Subcutaneous abdominal adipose tissue (tissue), 5 donors: ENCODE results near the gene MACROD2.

Source experiments
- H3K27ac ChIP-seq: one replicate; pipeline ENCODE4 v1.7.0; 2013; ENCODE audit warnings: low read depth, mild to moderate bottlenecking, inconsistent platforms, low read length, moderate library complexity
- H3K27me3 ChIP-seq, 5 donors: one replicate each; pipeline ENCODE4 v1.7.0; 2013; ENCODE audit warnings: low read length in 5 of 5, inconsistent platforms in 1 of 5; ENCODE audit not compliant: control insufficient read depth in 5 of 5, insufficient read depth in 4 of 5
- H3K36me3 ChIP-seq, 5 donors: one replicate each; pipeline ENCODE4 v1.7.0; 2013; ENCODE audit warnings: low read length in 5 of 5; ENCODE audit not compliant: control insufficient read depth in 5 of 5, insufficient read depth in 5 of 5
- H3K4me1 ChIP-seq, 5 donors: one replicate each; pipeline ENCODE4 v1.7.0; 2013; ENCODE audit warnings: low read length in 5 of 5, mild to moderate bottlenecking in 3 of 5, moderate library complexity in 1 of 5; ENCODE audit not compliant: control insufficient read depth in 5 of 5, insufficient read depth in 5 of 5
- H3K4me3 ChIP-seq, 5 donors: one replicate each; pipeline ENCODE4 v1.7.0; 2013; ENCODE audit warnings: low read length in 5 of 5, low read depth in 1 of 5
- H3K9ac ChIP-seq, 5 donors: one replicate each; pipeline ENCODE4 v1.7.0; 2013; ENCODE audit warnings: low read length in 5 of 5, mild to moderate bottlenecking in 4 of 5, moderate library complexity in 3 of 5
- H3K9me3 ChIP-seq, 5 donors: one replicate each; pipeline ENCODE4 v1.7.0; 2013; ENCODE audit warnings: low read length in 5 of 5; ENCODE audit not compliant: control insufficient read depth in 5 of 5
- donor health status: healthy.
- donor health status: healthy.
- donor health status: healthy.
- donor health status: healthy.
- donor health status: healthy.

The MACROD2 gene

GRCh38 chr20:15036948-15037347 lies 1041.6 kb downstream of the MACROD2 start:
- Histone ChIP-seq H3K27ac (no peak overlapping the region), H3K9me3 (peaks cover 0 to 4% (median 0%) of the 10 kb centered on the region in 5 donors), H3K4me1 (no peaks in the 10 kb centered on the region), H3K4me3 (no peak overlapping the region), H3K36me3 (no peaks in the 10 kb centered on the region), H3K9ac (no peak overlapping the region), H3K27me3 (no peaks in the 10 kb centered on the region)

- Histone ChIP-seq H3K4me3 (no peak overlapping the region), H3K36me3 (no peaks in the 10 kb centered on the region), H3K9ac (no peak overlapping the region), H3K4me1 (no peaks in the 10 kb centered on the region), H3K27me3 (no peaks in the 10 kb centered on the region), H3K9me3 (no peaks in the 10 kb centered on the region), H3K27ac (no peak overlapping the region)
Measured at GRCh38 chr20:15039088-15039752, 1043.9 kb downstream of the MACROD2 start.

DNA sequence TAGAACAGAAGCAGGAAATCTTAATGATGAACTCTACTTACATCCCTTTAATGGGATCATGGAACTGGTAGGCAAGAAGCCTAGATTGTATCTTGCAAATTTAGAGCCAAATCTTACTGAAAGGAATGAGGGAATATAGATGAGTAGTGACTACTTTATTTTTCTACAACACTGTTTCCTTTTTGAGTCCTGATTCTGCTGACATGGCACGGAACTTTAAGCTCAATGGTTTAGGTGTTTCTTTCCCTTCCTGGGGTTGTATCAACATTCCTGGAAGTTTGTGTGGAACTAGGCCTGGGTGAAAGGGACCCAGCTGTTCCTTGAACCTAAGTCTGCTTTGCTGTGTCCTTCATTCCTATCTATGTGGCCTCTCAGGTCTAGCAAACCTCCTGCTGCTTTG lies 1047.4 kb downstream of the MACROD2 start:
- Histone ChIP-seq H3K9me3 (no peaks in the 10 kb centered on the region), H3K27me3 (no peaks in the 10 kb centered on the region), H3K4me1 (peaks cover 0 to 6% (median 3%) of the 10 kb centered on the region in 5 donors), H3K27ac (no peak overlapping the region), H3K4me3 (no peak overlapping the region), H3K36me3 (no peaks in the 10 kb centered on the region), H3K9ac (no peak overlapping the region)

GRCh38 chr20:15045246-15045645 lies 1049.9 kb downstream of the MACROD2 start:
- Histone ChIP-seq H3K9me3 (no peaks in the 10 kb centered on the region), H3K9ac (no peak overlapping the region), H3K36me3 (no peaks in the 10 kb centered on the region), H3K4me1 (peaks cover 0 to 6% (median 3%) of the 10 kb centered on the region in 5 donors), H3K27ac (no peak overlapping the region), H3K4me3 (no peak overlapping the region), H3K27me3 (no peaks in the 10 kb centered on the region)

- H3K4me3 ChIP-seq, result no peak overlapping the region
- H3K27me3 ChIP-seq, result no peaks in the 10 kb centered on the region
- no peaks in the 10 kb centered on the region for H3K36me3 ChIP-seq
- H3K27ac ChIP-seq, result no peak overlapping the region
- no peaks in the 10 kb centered on the region for H3K9me3 ChIP-seq
- no peak overlapping the region for H3K9ac ChIP-seq
- H3K4me1 ChIP-seq, result peaks cover 0 to 6% (median 3%) of the 10 kb centered on the region in 5 donors
Measured at GRCh38 chr20:15047042-15047441, 1051.7 kb downstream of the MACROD2 start.

GRCh38 chr20:15047601-15048000 lies 1052.3 kb downstream of the MACROD2 start:
- Histone ChIP-seq H3K9ac (no peak overlapping the region), H3K9me3 (no peaks in the 10 kb centered on the region), H3K4me3 (no peak overlapping the region), H3K4me1 (peaks cover 0 to 6% (median 3%) of the 10 kb centered on the region in 5 donors), H3K36me3 (no peaks in the 10 kb centered on the region), H3K27ac (no peak overlapping the region), H3K27me3 (no peaks in the 10 kb centered on the region)

- H3K9ac ChIP-seq, result no peak overlapping the region
- no peaks in the 10 kb centered on the region for H3K4me1 ChIP-seq
- H3K36me3 ChIP-seq, result no peaks in the 10 kb centered on the region
- H3K27me3 ChIP-seq, result no peaks in the 10 kb centered on the region
- H3K27ac ChIP-seq, result no peak overlapping the region
- peaks cover 0 to 2% (median 0%) of the 10 kb centered on the region in 5 donors for H3K9me3 ChIP-seq
- H3K4me3 ChIP-seq, result no peak overlapping the region
Measured at GRCh38 chr20:15056246-15056645, 1060.9 kb downstream of the MACROD2 start.

GRCh38 chr20:15058841-15059240 lies 1063.5 kb downstream of the MACROD2 start:
- no peaks in the 10 kb centered on the region for H3K9me3 ChIP-seq
- H3K27me3 ChIP-seq, result no peaks in the 10 kb centered on the region

DNA sequence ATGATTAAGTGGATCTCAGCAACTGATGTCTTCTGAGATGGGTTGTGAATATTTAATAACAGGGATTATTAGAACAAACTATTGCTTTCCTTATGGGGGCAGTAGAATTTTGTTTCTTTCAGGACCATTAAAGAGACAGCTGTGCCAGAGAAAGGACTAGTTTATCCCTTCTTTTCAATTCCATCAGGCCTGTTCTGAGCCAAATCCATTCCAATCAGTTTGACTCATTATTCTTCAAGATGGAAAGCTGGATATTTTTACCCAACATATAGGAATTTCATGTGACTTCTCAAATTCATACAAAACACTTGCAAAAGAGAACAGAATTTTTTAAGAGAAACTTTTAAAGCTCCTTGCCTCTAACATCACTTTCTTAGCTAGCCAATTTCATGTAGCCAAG lies 1064.1 kb downstream of the MACROD2 start:
- H3K27me3 ChIP-seq, result no peaks in the 10 kb centered on the region
- no peak overlapping the region for H3K4me3 ChIP-seq
- no peak overlapping the region for H3K27ac ChIP-seq
- H3K9ac ChIP-seq, result no peak overlapping the region
- H3K36me3 ChIP-seq, result no peaks in the 10 kb centered on the region
- no peaks in the 10 kb centered on the region for H3K4me1 ChIP-seq
- H3K9me3 ChIP-seq, result no peaks in the 10 kb centered on the region

More at GRCh38 chr20:15058841-15059240, 1063.5 kb downstream of the MACROD2 start:
- Histone ChIP-seq H3K9ac (no peak overlapping the region), H3K4me3 (no peak overlapping the region), H3K36me3 (no peaks in the 10 kb centered on the region), H3K4me1 (no peaks in the 10 kb centered on the region), H3K27ac (no peak overlapping the region)

- Histone ChIP-seq H3K4me1 (no peaks in the 10 kb centered on the region), H3K9me3 (no peaks in the 10 kb centered on the region), H3K36me3 (no peaks in the 10 kb centered on the region), H3K27me3 (no peaks in the 10 kb centered on the region), H3K4me3 (no peak overlapping the region), H3K27ac (no peak overlapping the region), H3K9ac (no peak overlapping the region)
Measured at GRCh38 chr20:15060265-15061060, 1065.1 kb downstream of the MACROD2 start.
